HepG2 (cell line): ENCODE results near the gene NOL4L. TPM values are rescaled to one million over a fixed set of nuclear protein-coding genes. Genes with fewer than 3 reads are reported as not detected.

Source experiments
- ATF3 ChIP-seq: sonication (generic); formaldehyde crosslinking; IDR thresholded peaks from 2 replicates; pipeline ENCODE4 v1.4.0; 2020; ENCODE audit warnings: missing genetic modification reagents
- DPF2 ChIP-seq: sonication (generic); formaldehyde crosslinking; IDR thresholded peaks from 2 replicates; pipeline ENCODE4 v1.4.0; 2020; ENCODE audit warnings: mild to moderate bottlenecking, low read depth, missing genetic modification reagents, borderline replicate concordance
- EZH2 ChIP-seq: conservative IDR thresholded peaks from 2 replicates; pipeline ENCODE4 v1.6.1; 2012; ENCODE audit warnings: mild to moderate bottlenecking, low read depth, low read length, moderate library complexity
- NR2C2 ChIP-seq: sonication (generic); formaldehyde crosslinking; IDR thresholded peaks from 2 replicates; pipeline ENCODE4 v1.4.0; 2020; ENCODE audit warnings: missing genetic modification reagents, mild to moderate bottlenecking, moderate library complexity, borderline replicate concordance
- POLR2A ChIP-seq, 2 experiments: IDR thresholded peaks; 2 replicates each; pipeline ENCODE4 v1.6.1; 2011; ENCODE audit warnings: low read depth in 2 of 2, low read length in 2 of 2, mild to moderate bottlenecking in 1 of 2, moderate library complexity in 1 of 2; ENCODE audit not compliant: insufficient read depth in 1 of 2
- RBM22 ChIP-seq: fragments of 200-400 bp; formaldehyde crosslinking; optimal IDR thresholded peaks from 2 replicates; pipeline ENCODE3; 2017; ENCODE audit warnings: mild to moderate bottlenecking, low read length, moderate library complexity
- SNAPC2 ChIP-seq: sonication (generic); formaldehyde crosslinking; IDR thresholded peaks from 2 replicates; pipeline ENCODE4 v1.8.1; 2022; ENCODE audit warnings: mild to moderate bottlenecking, missing genetic modification reagents
- XRCC5 ChIP-seq: fragments of 200-400 bp; formaldehyde crosslinking; optimal IDR thresholded peaks from 2 replicates; pipeline ENCODE3; 2017; ENCODE audit warnings: mild to moderate bottlenecking, low read length
- ZBTB26 ChIP-seq: IDR thresholded peaks from 2 replicates; pipeline ENCODE4 v1.6.1; 2016; ENCODE audit warnings: missing compliant biosample characterization, missing genetic modification reagents, borderline replicate concordance
- ZKSCAN8 ChIP-seq: IDR thresholded peaks from 2 replicates; pipeline ENCODE4 v1.6.1; 2016; ENCODE audit warnings: borderline replicate concordance, missing genetic modification reagents, missing compliant biosample characterization
- ZNF205 ChIP-seq: IDR thresholded peaks from 2 replicates; pipeline ENCODE4 v1.6.1; 2018; ENCODE audit warnings: missing biosample characterization, missing genetic modification reagents
- ZNF276 ChIP-seq: sonication (generic); formaldehyde crosslinking; IDR thresholded peaks from 2 replicates; pipeline ENCODE4 v1.4.0; 2020; ENCODE audit warnings: mild to moderate bottlenecking, low read depth, missing genetic modification reagents
- ZNF407 ChIP-seq: sonication (generic); formaldehyde crosslinking; IDR thresholded peaks from one replicate; pipeline ENCODE4 v1.5.1; 2020; ENCODE audit warnings: mild to moderate bottlenecking, missing genetic modification reagents; ENCODE audit errors: not compliant biosample characterization
- ZNF441 ChIP-seq: sonication (generic); formaldehyde crosslinking; IDR thresholded peaks from 2 replicates; pipeline ENCODE4 v1.7.0; 2021; ENCODE audit warnings: missing genetic modification reagents, borderline replicate concordance
- ZNF563 ChIP-seq: sonication (generic); formaldehyde crosslinking; IDR thresholded peaks from 2 replicates; pipeline ENCODE4 v1.8.0; 2022; ENCODE audit warnings: mild to moderate bottlenecking, moderate library complexity, missing genetic modification reagents
- ZNF619 ChIP-seq: sonication (generic); formaldehyde crosslinking; IDR thresholded peaks from 2 replicates; pipeline ENCODE4 v1.4.0; 2020; ENCODE audit warnings: mild to moderate bottlenecking, missing genetic modification reagents
- ZNF639 ChIP-seq: conservative IDR thresholded peaks from 2 replicates; pipeline ENCODE4 v1.6.1; 2018; ENCODE audit warnings: missing genetic modification reagents
- ZNF747 ChIP-seq: sonication (generic); formaldehyde crosslinking; IDR thresholded peaks from 2 replicates; pipeline ENCODE4 v1.8.1; 2023; ENCODE audit warnings: missing genetic modification reagents, mild to moderate bottlenecking, borderline replicate concordance
- polyA plus RNA-seq, 8 experiments: library from polyadenylated mRNA; depleted of rRNA in 3 of 8; stranded (reverse) in 7 of 8; unstranded in 1 of 8; fragments of >200 nt; fragmentation: Illumina TruSeq in 4 of 8; extraction: Trizol in 4 of 8; gene quantifications; 2 replicates each; pipeline versions ENCODE4 v1.2.1 to v1.2.3, GENCODE V29; 2011 to 2016; ENCODE audit warnings: low read depth in 4 of 8, missing spikeins in 1 of 8, mixed read lengths in 1 of 8; ENCODE audit not compliant: insufficient read depth in 1 of 8
- total RNA-seq, 5 experiments: library from RNA; depleted of rRNA; stranded (reverse); fragments of >200 nt; fragmentation: Illumina TruSeq; extraction: Trizol; gene quantifications; 2 replicates each; pipeline ENCODE4 v1.2.3, GENCODE V29; 2016; ENCODE audit warnings: low read depth in 1 of 5

Gene NOL4L
- total and polyA plus RNA-seq, 2 of the 13 experiments (the other 11 are each of a cell fraction or from before 2014, with no cell fraction given), result 16.6 to 35.4 TPM

GRCh38 chr20:32440758-32441078 lies 144.4 kb downstream of the NOL4L start (continued):
- TF ChIP-seq ZNF639 (no peak), XRCC5 (peak; percentile 6), POLR2A (IDR thresholded peaks at IDR 0.05; ENCODE audit: insufficient read depth in 1 of 2, low read depth in 2 of 2, low read length in 2 of 2) (peak in 1 of 2 experiments; percentile 23; a peak in 1 of 4 replicates), ZNF747 (CRISPR knock-in tag) (no peak), ZNF563 (CRISPR knock-in tag) (no peak), ZBTB26 (CRISPR knock-in tag) (no peak), SNAPC2 (CRISPR knock-in tag) (no peak), ZNF619 (CRISPR knock-in tag) (0 out of 2 replicates have a peak, but pooled peaks have one; percentile 56), ZNF441 (CRISPR knock-in tag) (0 out of 2 replicates have a peak, but pooled peaks have one; percentile 25), ZKSCAN8 (CRISPR knock-in tag) (no peak), DPF2 (CRISPR knock-in tag) (0 out of 2 replicates have a peak, but pooled peaks have one; percentile 22), ZNF407 (no peak), NR2C2 (no peak), ZNF276 (CRISPR knock-in tag) (no peak), ATF3 (no peak), RBM22 (peak; percentile 74), EZH2 (no peak), ZNF205 (CRISPR knock-in tag) (no peak)
